Measurements from ENCODE around the gene TMEM232. TPM values are rescaled to one million over a fixed set of nuclear protein-coding genes. Genes with fewer than 3 reads are reported as not detected.
A peak's percentile ranks its signal among the peaks of the same experiment; 100 is the strongest.

Gene TMEM232
- total and polyA plus RNA-seq, 9 of the 15 experiments (the other 6 are each of a cell fraction or from before 2014, with no cell fraction given), result 0.09 to 2.2 (median 0.41) TPM

DNA sequence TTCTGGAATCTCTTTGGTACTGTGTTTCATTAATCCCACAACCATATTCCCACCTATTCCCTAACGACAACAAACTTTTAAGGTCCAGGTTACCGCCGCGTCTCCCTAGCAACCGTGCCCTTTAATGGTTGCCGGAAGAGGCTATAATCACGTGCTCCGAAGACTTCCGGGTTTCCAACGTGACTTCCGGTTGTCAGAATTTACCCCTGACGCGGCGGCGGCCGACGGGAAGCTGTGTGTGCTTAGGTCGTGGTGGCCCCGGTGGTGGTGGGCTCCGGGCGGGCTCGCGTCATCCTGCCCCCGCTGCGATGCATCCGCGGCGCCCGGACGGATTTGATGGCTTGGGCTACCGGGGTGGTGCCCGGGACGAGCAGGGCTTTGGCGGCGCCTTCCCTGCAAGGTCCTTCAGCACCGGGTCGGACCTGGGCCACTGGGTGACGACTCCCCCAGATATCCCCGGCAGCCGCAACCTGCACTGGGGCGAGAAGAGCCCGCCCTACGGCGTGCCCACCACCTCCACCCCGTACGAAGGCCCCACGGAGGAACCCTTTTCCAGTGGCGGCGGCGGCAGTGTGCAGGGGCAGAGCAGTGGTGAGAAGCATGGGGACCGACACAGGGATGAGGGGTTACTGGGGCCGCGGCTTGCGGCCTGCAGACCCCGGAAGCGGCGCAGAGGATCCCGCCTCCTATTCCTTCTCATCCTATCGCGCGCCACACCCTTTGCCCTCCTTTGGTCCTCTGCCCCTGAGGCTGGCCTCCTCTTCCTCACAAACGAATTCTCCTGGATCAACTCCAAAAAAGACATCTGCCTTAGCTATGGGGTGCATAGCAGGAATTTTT, 12.6 kb upstream of the TMEM232 start, which contains the start of gene SLC25A46 (continued):
- TF ChIP-seq, protein P1, sequence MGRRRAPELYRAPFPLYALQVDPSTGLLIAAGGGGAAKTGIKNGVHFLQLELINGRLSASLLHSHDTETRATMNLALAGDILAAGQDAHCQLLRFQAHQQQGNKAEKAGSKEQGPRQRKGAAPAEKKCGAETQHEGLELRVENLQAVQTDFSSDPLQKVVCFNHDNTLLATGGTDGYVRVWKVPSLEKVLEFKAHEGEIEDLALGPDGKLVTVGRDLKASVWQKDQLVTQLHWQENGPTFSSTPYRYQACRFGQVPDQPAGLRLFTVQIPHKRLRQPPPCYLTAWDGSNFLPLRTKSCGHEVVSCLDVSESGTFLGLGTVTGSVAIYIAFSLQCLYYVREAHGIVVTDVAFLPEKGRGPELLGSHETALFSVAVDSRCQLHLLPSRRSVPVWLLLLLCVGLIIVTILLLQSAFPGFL (CRISPR knock-in tag; IDR thresholded peaks at IDR 0.05), result no peak
- no peak for TF ChIP-seq CBFB (CRISPR knock-in tag; IDR thresholded peaks at IDR 0.05)
- no peak for TF ChIP-seq MED1 (CRISPR knock-in tag; IDR thresholded peaks at IDR 0.05; ENCODE audit: borderline replicate concordance)
- TF ChIP-seq ZNF696 (CRISPR knock-in tag; conservative IDR thresholded peaks at IDR 0.05), result no peak
- peak; percentile 43 for TF ChIP-seq CCNT2 (IDR thresholded peaks at IDR 0.05; ENCODE audit: borderline replicate concordance, extremely low read depth, insufficient read length, low read depth, low read length)
- TF ChIP-seq ZNF184 (CRISPR knock-in tag; IDR thresholded peaks at IDR 0.05), result no peak
- TF ChIP-seq ZFP1 (CRISPR knock-in tag; IDR thresholded peaks at IDR 0.05), result no peak
- TF ChIP-seq ERF (CRISPR knock-in tag; IDR thresholded peaks at IDR 0.05), result no peak
- TF ChIP-seq ZNF239 (CRISPR knock-in tag; IDR thresholded peaks at IDR 0.05), result no peak
- TF ChIP-seq TFAM (CRISPR knock-in tag; conservative IDR thresholded peaks at IDR 0.05), result no peak
- TF ChIP-seq JUNB (CRISPR knock-in tag; conservative IDR thresholded peaks at IDR 0.05), result no peak
- TF ChIP-seq, protein P2, sequence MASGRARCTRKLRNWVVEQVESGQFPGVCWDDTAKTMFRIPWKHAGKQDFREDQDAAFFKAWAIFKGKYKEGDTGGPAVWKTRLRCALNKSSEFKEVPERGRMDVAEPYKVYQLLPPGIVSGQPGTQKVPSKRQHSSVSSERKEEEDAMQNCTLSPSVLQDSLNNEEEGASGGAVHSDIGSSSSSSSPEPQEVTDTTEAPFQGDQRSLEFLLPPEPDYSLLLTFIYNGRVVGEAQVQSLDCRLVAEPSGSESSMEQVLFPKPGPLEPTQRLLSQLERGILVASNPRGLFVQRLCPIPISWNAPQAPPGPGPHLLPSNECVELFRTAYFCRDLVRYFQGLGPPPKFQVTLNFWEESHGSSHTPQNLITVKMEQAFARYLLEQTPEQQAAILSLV (tag; IDR thresholded peaks at IDR 0.05), result no peak
- TF ChIP-seq, protein P3, sequence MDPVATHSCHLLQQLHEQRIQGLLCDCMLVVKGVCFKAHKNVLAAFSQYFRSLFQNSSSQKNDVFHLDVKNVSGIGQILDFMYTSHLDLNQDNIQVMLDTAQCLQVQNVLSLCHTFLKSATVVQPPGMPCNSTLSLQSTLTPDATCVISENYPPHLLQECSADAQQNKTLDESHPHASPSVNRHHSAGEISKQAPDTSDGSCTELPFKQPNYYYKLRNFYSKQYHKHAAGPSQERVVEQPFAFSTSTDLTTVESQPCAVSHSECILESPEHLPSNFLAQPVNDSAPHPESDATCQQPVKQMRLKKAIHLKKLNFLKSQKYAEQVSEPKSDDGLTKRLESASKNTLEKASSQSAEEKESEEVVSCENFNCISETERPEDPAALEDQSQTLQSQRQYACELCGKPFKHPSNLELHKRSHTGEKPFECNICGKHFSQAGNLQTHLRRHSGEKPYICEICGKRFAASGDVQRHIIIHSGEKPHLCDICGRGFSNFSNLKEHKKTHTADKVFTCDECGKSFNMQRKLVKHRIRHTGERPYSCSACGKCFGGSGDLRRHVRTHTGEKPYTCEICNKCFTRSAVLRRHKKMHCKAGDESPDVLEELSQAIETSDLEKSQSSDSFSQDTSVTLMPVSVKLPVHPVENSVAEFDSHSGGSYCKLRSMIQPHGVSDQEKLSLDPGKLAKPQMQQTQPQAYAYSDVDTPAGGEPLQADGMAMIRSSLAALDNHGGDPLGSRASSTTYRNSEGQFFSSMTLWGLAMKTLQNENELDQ (CRISPR knock-in tag; IDR thresholded peaks at IDR 0.05; ENCODE audit: borderline replicate concordance), result no peak
